ENCODE results near the gene CDCA5.

The CDCA5 gene

GRCh38 chr11:65043881-65044501 is 39.8 kb downstream of the CDCA5 start:
- no peak for DNase-seq (ENCODE audit: low spot score)

- no peak for DNase-seq (ENCODE audit: low spot score)
Observed at GRCh38 chr11:65042891-65043290, 40.9 kb downstream of the CDCA5 start.

- peak; percentile 96 for DNase-seq (ENCODE audit: low spot score)
Observed at GRCh38 chr11:65040847-65041622, 42.8 kb downstream of the CDCA5 start, which contains the start of gene SAC3D1. TSS of gene SAC3D1 (plus strand) at chr11:65041210. CDS start at chr11:65041293, 83 bp downstream.

- no peak for DNase-seq (ENCODE audit: low spot score)
Observed at GRCh38 chr11:65040520-65040846, 43.4 kb downstream of the CDCA5 start.

GRCh38 chr11:65036931-65037330 is 46.9 kb downstream of the CDCA5 start:
- DNase-seq (ENCODE audit: low spot score) = no peak

GRCh38 chr11:65035579-65035978 is 48.3 kb downstream of the CDCA5 start:
- DNase-seq (ENCODE audit: low spot score) = no peak

GRCh38 chr11:65034423-65034822 is 49.4 kb downstream of the CDCA5 start:
- no peak for DNase-seq (ENCODE audit: low spot score)

GRCh38 chr11:65032216-65032615 is 51.6 kb downstream of the CDCA5 start:
- DNase-seq (ENCODE audit: low spot score) = no peak
